OCI-LY1 (cell line): Measurements from ENCODE around the gene PEX11B.

Experiments used
- H2AFZ ChIP-seq: fragments of 200-600 bp; sonication (generic), shearing (Covaris generic); 2 replicates; pipeline ENCODE4 v1.6.0; 2014; ENCODE audit warnings: antibody characterized with exemption, mild to moderate bottlenecking, low read length
- H3F3A ChIP-seq: fragments of 200-600 bp; sonication (generic), shearing (Covaris generic); 2 replicates; pipeline ENCODE4 v1.6.0; 2014; ENCODE audit warnings: mild to moderate bottlenecking, antibody characterized with exemption, low read length, moderate library complexity; ENCODE audit not compliant: insufficient read depth
- H3K27ac ChIP-seq: fragments of 200-600 bp; sonication (generic); 2 replicates; pipeline ENCODE4 v1.5.1; 2014; ENCODE audit warnings: low read length, mixed run types, mild to moderate bottlenecking, low read depth; ENCODE audit not compliant: poor library complexity, severe bottlenecking
- H3K27me3 ChIP-seq: fragments of 200-600 bp; sonication (generic); 2 replicates; pipeline ENCODE4 v1.6.0; 2014; ENCODE audit warnings: antibody characterized with exemption, mild to moderate bottlenecking, low read length, moderate library complexity; ENCODE audit not compliant: insufficient read depth
- H3K36me3 ChIP-seq: fragments of 200-600 bp; sonication (generic); 2 replicates; pipeline ENCODE4 v1.6.1; 2014; ENCODE audit warnings: mild to moderate bottlenecking, antibody characterized with exemption, low read length, moderate library complexity, mixed read lengths; ENCODE audit not compliant: insufficient read depth
- H3K4me1 ChIP-seq: fragments of 200-600 bp; sonication (generic); 2 replicates; pipeline ENCODE4 v1.5.1; 2014; ENCODE audit warnings: mild to moderate bottlenecking, low read length, moderate library complexity; ENCODE audit not compliant: insufficient read depth, severe bottlenecking
- H3K4me2 ChIP-seq: fragments of 200-600 bp; sonication (generic), shearing (Covaris generic); 2 replicates; pipeline ENCODE4 v1.6.1; 2014; ENCODE audit warnings: low read length
- H3K4me3 ChIP-seq: fragments of 200-600 bp; sonication (generic); 2 replicates; pipeline ENCODE4 v1.5.1; 2014; ENCODE audit warnings: low read length, low read depth, mild to moderate bottlenecking, mixed read lengths; ENCODE audit not compliant: poor library complexity, severe bottlenecking
- H3K79me2 ChIP-seq: fragments of 200-600 bp; shearing (Covaris generic); 2 replicates; pipeline ENCODE4 v1.6.1; 2016; ENCODE audit warnings: mixed run types, low read length, mixed read lengths; ENCODE audit not compliant: insufficient read depth
- H3K9ac ChIP-seq: fragments of 200-600 bp; sonication (generic), shearing (Covaris generic); 2 replicates; pipeline ENCODE4 v1.6.1; 2014; ENCODE audit warnings: mild to moderate bottlenecking, low read length, mixed read lengths
- H3K9me2 ChIP-seq: fragments of 200-600 bp; sonication (generic), shearing (Covaris generic); 2 replicates; pipeline ENCODE4 v1.6.1; 2014; ENCODE audit warnings: low read depth, mild to moderate bottlenecking, low read length, mixed read lengths
- H3K9me3 ChIP-seq: fragments of 200-600 bp; shearing (Covaris generic); 2 replicates; pipeline ENCODE4 v1.6.1; 2014; ENCODE audit warnings: low read length, mixed read lengths
- H4K20me1 ChIP-seq: fragments of 200-600 bp; sonication (generic), shearing (Covaris generic); 2 replicates; pipeline ENCODE4 v1.6.0; 2016; ENCODE audit warnings: mild to moderate bottlenecking, low read length; ENCODE audit not compliant: insufficient read depth
- EZH2 ChIP-seq: fragments of 200-600 bp; sonication (generic), shearing (Covaris generic); IDR thresholded peaks from 2 replicates; pipeline ENCODE4 v1.8.0; 2017; ENCODE audit warnings: borderline replicate concordance, mixed run types, mild to moderate bottlenecking, antibody characterized with exemption, low read length, moderate library complexity, mixed read lengths
- TF ChIP-seq, protein P1 (sequence below): fragments of 200-600 bp; sonication (generic), shearing (Covaris generic); IDR thresholded peaks from 2 replicates; pipeline ENCODE4 v1.5.1; 2017; ENCODE audit warnings: mild to moderate bottlenecking, antibody characterized with exemption, low read length, moderate library complexity, mixed read lengths

Gene PEX11B

DNA sequence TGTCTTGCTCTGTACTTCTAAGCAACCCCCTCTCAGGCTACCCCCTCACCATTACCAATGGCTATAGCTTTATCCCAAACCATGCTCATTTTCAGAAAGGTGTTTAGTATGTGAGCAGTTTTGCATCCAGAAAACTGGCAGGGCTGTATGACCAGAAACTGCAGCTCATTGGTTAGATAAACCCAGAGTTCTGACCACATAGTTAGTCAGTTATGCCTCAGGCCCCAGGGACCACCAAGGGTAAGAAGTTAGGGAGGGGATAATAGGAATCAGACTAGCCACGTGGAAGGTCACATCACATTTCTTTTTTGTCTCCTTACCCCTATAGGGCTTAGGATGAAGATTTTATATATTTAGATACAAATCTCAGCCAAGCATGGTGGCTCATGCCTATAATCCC is 9.9 kb downstream of the PEX11B start:
- TF ChIP-seq, protein P1, sequence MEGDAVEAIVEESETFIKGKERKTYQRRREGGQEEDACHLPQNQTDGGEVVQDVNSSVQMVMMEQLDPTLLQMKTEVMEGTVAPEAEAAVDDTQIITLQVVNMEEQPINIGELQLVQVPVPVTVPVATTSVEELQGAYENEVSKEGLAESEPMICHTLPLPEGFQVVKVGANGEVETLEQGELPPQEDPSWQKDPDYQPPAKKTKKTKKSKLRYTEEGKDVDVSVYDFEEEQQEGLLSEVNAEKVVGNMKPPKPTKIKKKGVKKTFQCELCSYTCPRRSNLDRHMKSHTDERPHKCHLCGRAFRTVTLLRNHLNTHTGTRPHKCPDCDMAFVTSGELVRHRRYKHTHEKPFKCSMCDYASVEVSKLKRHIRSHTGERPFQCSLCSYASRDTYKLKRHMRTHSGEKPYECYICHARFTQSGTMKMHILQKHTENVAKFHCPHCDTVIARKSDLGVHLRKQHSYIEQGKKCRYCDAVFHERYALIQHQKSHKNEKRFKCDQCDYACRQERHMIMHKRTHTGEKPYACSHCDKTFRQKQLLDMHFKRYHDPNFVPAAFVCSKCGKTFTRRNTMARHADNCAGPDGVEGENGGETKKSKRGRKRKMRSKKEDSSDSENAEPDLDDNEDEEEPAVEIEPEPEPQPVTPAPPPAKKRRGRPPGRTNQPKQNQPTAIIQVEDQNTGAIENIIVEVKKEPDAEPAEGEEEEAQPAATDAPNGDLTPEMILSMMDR = no peak
- TF ChIP-seq EZH2 = no peak
- Histone ChIP-seq H3K27ac (no peak overlapping the region), H3F3A (no peaks in the 10 kb centered on the region; the same call in 1 of the 2 replicates), H3K9me3 (no peaks in the 10 kb centered on the region), H3K4me1 (no peaks in the 10 kb centered on the region), H3K9me2 (no peaks in the 10 kb centered on the region), H3K4me3 (no peak overlapping the region), H3K4me2 (no peak overlapping the region), H3K79me2 (no peaks in the 10 kb centered on the region), H2AFZ (no peak overlapping the region), H3K36me3 (peaks cover 16% of the 10 kb centered on the region; the same call in 1 of the 2 replicates), H3K27me3 (no peaks in the 10 kb centered on the region), H3K9ac (no peak overlapping the region), H4K20me1 (no peaks in the 10 kb centered on the region)

DNA sequence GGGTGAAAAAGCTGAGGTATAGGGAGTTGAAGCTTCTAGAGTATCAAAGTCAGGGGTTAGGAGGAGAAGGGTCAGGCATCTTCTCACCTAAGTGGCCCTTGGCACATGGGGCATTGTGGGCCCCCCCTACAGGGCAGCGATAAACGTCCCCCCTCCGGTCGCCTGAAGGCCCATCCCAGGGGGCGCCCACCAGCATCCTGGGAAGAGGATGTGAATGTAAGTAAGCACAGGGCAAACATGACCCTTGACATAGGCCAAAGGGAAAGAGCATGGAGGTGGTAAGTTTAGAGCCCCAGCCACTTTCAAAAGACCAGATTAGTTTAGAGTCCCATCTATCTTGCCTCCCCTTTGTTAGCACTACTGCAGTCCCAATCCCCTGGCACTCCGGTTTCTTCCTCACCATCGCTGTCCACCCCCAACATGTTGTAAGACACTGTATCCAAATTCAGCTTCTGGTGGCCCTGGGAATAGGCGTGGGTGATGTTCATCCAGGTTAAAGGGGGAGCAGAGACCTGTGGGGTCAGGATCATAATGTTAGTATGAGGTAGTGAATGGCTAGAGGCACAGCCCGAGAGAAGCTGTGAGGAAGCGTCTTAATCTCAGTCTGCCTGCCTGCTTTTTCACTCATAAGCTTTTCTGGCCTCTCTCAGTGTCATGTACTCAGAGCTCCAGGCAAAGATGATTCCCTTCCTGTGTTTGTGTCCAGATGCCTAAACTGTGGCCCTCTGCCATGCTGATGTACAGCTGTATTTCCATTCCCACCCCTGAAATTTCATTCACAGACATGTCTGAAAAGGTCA is 11.4 kb downstream of the PEX11B start:
- Histone ChIP-seq H3K27me3 (no peaks in the 10 kb centered on the region), H3K27ac (no peak overlapping the region), H3K9ac (no peak overlapping the region), H3K4me3 (no peak overlapping the region), H3K9me3 (no peaks in the 10 kb centered on the region), H3K4me2 (no peak overlapping the region), H3F3A (no peaks in the 10 kb centered on the region; the same call in 1 of the 2 replicates), H3K9me2 (no peaks in the 10 kb centered on the region), H3K79me2 (no peaks in the 10 kb centered on the region), H3K4me1 (no peaks in the 10 kb centered on the region), H3K36me3 (peaks cover 16% of the 10 kb centered on the region; the same call in 1 of the 2 replicates), H4K20me1 (no peaks in the 10 kb centered on the region), H2AFZ (no peak overlapping the region)
- no peak for TF ChIP-seq EZH2
- TF ChIP-seq, protein P1 = no peak

DNA sequence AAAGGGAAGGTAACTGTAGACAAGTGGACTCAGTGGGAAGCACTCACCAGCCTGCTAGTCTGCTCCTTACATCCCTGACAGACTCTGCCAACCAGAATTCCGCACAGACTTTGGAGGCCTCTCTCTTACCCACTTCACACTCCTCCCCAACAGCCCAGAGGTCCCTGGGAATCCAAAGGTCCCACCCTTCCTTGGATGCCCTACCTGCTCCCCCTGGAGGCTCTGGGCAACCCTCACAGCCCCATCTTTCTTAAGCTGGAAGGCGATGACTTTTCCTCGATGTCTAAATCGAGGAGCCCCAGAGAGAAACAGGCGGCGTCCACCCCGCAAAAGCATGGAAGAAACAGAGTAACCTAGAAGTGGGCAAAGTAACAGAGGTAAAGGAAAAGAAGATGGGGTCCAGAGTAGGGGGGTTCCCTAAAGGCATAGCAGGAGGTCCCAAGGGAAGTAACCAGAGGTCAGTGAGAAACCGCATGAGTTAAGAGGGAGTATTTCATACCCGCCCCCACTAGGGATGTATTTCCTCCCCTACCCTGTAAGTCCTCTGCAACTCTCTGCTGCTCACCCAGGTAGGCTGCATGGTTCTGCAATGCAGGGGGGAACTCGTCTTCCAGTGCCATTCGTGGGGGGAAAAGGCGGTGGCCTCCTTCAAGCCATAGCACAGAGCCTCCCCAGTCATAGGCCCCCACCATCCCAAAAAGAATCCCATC is 17.1 kb downstream of the PEX11B start:
- no peaks in the 10 kb centered on the region for H3K79me2 ChIP-seq

More for the DNA sequence above, 17.1 kb downstream of the PEX11B start:
- no peaks in the 10 kb centered on the region for H3F3A ChIP-seq
- H3K27me3 ChIP-seq = no peaks in the 10 kb centered on the region
- no peak overlapping the region for H2AFZ ChIP-seq
- H3K9ac ChIP-seq = no peak overlapping the region
- TF ChIP-seq, protein P1 = no peak
- TF ChIP-seq EZH2 = no peak
- H3K4me1 ChIP-seq = no peaks in the 10 kb centered on the region
- no peak overlapping the region for H3K4me2 ChIP-seq
- no peak overlapping the region for H3K27ac ChIP-seq
- no peaks in the 10 kb centered on the region for H3K36me3 ChIP-seq
- H3K9me2 ChIP-seq = no peaks in the 10 kb centered on the region
- H3K4me3 ChIP-seq = no peak overlapping the region
- no peaks in the 10 kb centered on the region for H3K9me3 ChIP-seq
- H4K20me1 ChIP-seq = no peaks in the 10 kb centered on the region
